OCI-LY3 (cell line): ENCODE results near the gene OGDH.

Experiments used
- H2AFZ ChIP-seq: fragments of 200-600, 300-600 bp; shearing (Covaris generic); 2 replicates; pipeline ENCODE4 v1.6.0; 2014; ENCODE audit warnings: antibody characterized with exemption, low read depth, low read length
- H3K27ac ChIP-seq: fragments of 200-600, 300-600 bp; sonication (generic); 2 replicates; pipeline ENCODE4 v1.5.1; 2014; ENCODE audit warnings: mild to moderate bottlenecking, low read length, moderate library complexity, mixed read lengths
- H3K27me3 ChIP-seq: fragments of 200-600, 300-600 bp; sonication (generic); 2 replicates; pipeline ENCODE4 v1.6.1; 2014; ENCODE audit warnings: low read depth, low read length, mixed read lengths
- H3K36me3 ChIP-seq: fragments of 200-600, 300-600 bp; sonication (generic); replicated peaks from 2 replicates; pipeline ENCODE3; 2014; ENCODE audit warnings: low read depth, low read length, mixed read lengths
- H3K4me1 ChIP-seq: fragments of 300-600, 200-600 bp; sonication (generic); 2 replicates; pipeline ENCODE4 v1.6.1; 2014; ENCODE audit warnings: low read length, mixed read lengths
- H3K4me2 ChIP-seq: fragments of 200-600, 300-600 bp; sonication (generic); 2 replicates; pipeline ENCODE4 v1.6.1; 2014; ENCODE audit warnings: low read length, mixed read lengths
- H3K4me3 ChIP-seq: fragments of 300-600, 200-600 bp; sonication (generic); 2 replicates; pipeline ENCODE4 v1.5.1; 2014; ENCODE audit warnings: antibody characterized with exemption, mild to moderate bottlenecking, low read length, moderate library complexity
- H3K79me2 ChIP-seq: fragments of 300-600, 200-600 bp; shearing (Covaris generic); 2 replicates; pipeline ENCODE4 v1.6.1; 2014; ENCODE audit warnings: mild to moderate bottlenecking, low read length, mixed read lengths
- H3K9ac ChIP-seq: fragments of 300-600, 200-600 bp; shearing (Covaris generic); 2 replicates; pipeline ENCODE4 v1.6.0; 2014; ENCODE audit warnings: mild to moderate bottlenecking, low read length, moderate library complexity
- H3K9me3 ChIP-seq: fragments of 200-600, 300-600 bp; shearing (Covaris generic); 2 replicates; pipeline ENCODE4 v1.6.1; 2014; ENCODE audit warnings: low read length, mixed read lengths; ENCODE audit not compliant: insufficient read depth
- H4K20me1 ChIP-seq: fragments of 200-600, 300-600 bp; sonication (generic); 2 replicates; pipeline ENCODE4 v1.6.1; 2016; ENCODE audit warnings: low read length, mixed read lengths; ENCODE audit not compliant: insufficient read depth
- CTCF ChIP-seq: fragments of 200-600, 300-600 bp; sonication (generic); IDR thresholded peaks from 2 replicates; pipeline ENCODE4 v1.5.1; 2014; ENCODE audit warnings: antibody characterized with exemption, low read length, low read depth
- EZH2phosphoT487 ChIP-seq: fragments of 200-600 bp; shearing (Covaris generic); IDR thresholded peaks from 2 replicates; pipeline ENCODE4 v1.6.1; 2018; ENCODE audit warnings: antibody characterized with exemption, mixed run types, low read depth

The OGDH gene

GRCh38 chr7:44743750-44744149 is 137.3 kb downstream of the OGDH start:
- Histone ChIP-seq H4K20me1 (no peaks in the 10 kb centered on the region), H3K4me3 (no peak overlapping the region), H3K79me2 (peaks cover 2% of the 10 kb centered on the region; the same call in 1 of the 2 replicates), H3K9ac (no peak overlapping the region), H3K27ac (no peak overlapping the region), H3K9me3 (no peaks in the 10 kb centered on the region), H3K4me2 (no peak overlapping the region), H3K27me3 (no peaks in the 10 kb centered on the region), H2AFZ (no peak overlapping the region), H3K4me1 (peaks cover 5% of the 10 kb centered on the region), H3K36me3 (no peaks in the 10 kb centered on the region)
- TF ChIP-seq EZH2phosphoT487 (no peak), CTCF (no peak)

GRCh38 chr7:44748045-44748947 is 141.9 kb downstream of the OGDH start, which contains the start of gene ZMIZ2:
Gene ZMIZ2, plus strand, starts transcription at chr7:44748847. Its CDS starts 7,403 bp downstream, at chr7:44756250.
- H3K4me1 ChIP-seq, result peaks cover 40% of the 10 kb centered on the region
- peak within 1 kb of the TSS; percentile 95 for H2AFZ ChIP-seq
- H3K4me2 ChIP-seq, result peak within 1 kb of the TSS; percentile 99
- peaks cover 21% of the 10 kb centered on the region for H3K36me3 ChIP-seq
- H3K9me3 ChIP-seq, result no peaks in the 10 kb centered on the region
- peaks cover 31% of the 10 kb centered on the region for H4K20me1 ChIP-seq
- H3K27me3 ChIP-seq, result no peaks in the 10 kb centered on the region
- peak within 1 kb of the TSS; percentile 91 for H3K4me3 ChIP-seq
- peaks cover 45% of the 10 kb centered on the region for H3K79me2 ChIP-seq
- H3K9ac ChIP-seq, result peak within 1 kb of the TSS; percentile 86
- TF ChIP-seq CTCF (no peak), EZH2phosphoT487 (no peak)
- H3K27ac ChIP-seq, result peak within 1 kb of the TSS; percentile 93

- H2AFZ ChIP-seq, result no peak overlapping the region
- peak overlapping the region; percentile 93 for H3K27ac ChIP-seq
- no peaks in the 10 kb centered on the region for H3K27me3 ChIP-seq
- peak overlapping the region; percentile 86 for H3K9ac ChIP-seq
- peaks cover 39% of the 10 kb centered on the region for H4K20me1 ChIP-seq
- no peak for TF ChIP-seq CTCF
- no peak for TF ChIP-seq EZH2phosphoT487
- H3K4me1 ChIP-seq, result peaks cover 41% of the 10 kb centered on the region
- peaks cover 54% of the 10 kb centered on the region for H3K79me2 ChIP-seq
- H3K4me3 ChIP-seq, result peak overlapping the region; percentile 91
- no peaks in the 10 kb centered on the region for H3K9me3 ChIP-seq
- peaks cover 22% of the 10 kb centered on the region for H3K36me3 ChIP-seq
- peak overlapping the region; percentile 99 for H3K4me2 ChIP-seq
These were observed 142.7 kb downstream of the OGDH start for GRCh38 chr7:44748948-44749731.

- peak overlapping the region; percentile 86 for H3K9ac ChIP-seq
These were observed 143.6 kb downstream of the OGDH start for GRCh38 chr7:44749992-44750391.

More at GRCh38 chr7:44749992-44750391, 143.6 kb downstream of the OGDH start:
- H3K4me3 ChIP-seq, result peak overlapping the region; percentile 91
- H3K4me1 ChIP-seq, result peaks cover 41% of the 10 kb centered on the region
- peaks cover 48% of the 10 kb centered on the region for H4K20me1 ChIP-seq
- H3K27me3 ChIP-seq, result no peaks in the 10 kb centered on the region
- no peaks in the 10 kb centered on the region for H3K9me3 ChIP-seq
- H3K36me3 ChIP-seq, result peaks cover 22% of the 10 kb centered on the region
- H3K4me2 ChIP-seq, result peak overlapping the region; percentile 99
- H3K79me2 ChIP-seq, result peaks cover 62% of the 10 kb centered on the region
- H2AFZ ChIP-seq, result no peak overlapping the region
- peak overlapping the region; percentile 93 for H3K27ac ChIP-seq
- TF ChIP-seq EZH2phosphoT487 (no peak), CTCF (no peak)
